Neural progenitor cell (in vitro differentiated cells): ENCODE results near the gene TCERG1L. TPM values are rescaled to one million over a fixed set of nuclear protein-coding genes. Genes with fewer than 3 reads are reported as not detected.

Experiments used
- DNase-seq: peaks from one replicate; pipeline ENCODE4 v3.0.0-alpha.2; 2016; ENCODE audit warnings: low spot score
- H2AFZ ChIP-seq: fragments of 200-600 bp; sonication (generic); replicated peaks from 2 replicates; pipeline ENCODE4 v1.6.1; 2016; ENCODE audit warnings: antibody characterized with exemption
- H3F3A ChIP-seq: fragments of 200-600 bp; sonication (generic); 2 replicates; pipeline ENCODE4 v1.6.1; 2016; ENCODE audit warnings: antibody characterized with exemption, low read depth
- H3K27ac ChIP-seq: fragments of 200-600 bp; sonication (generic); 2 replicates; pipeline ENCODE4 v1.5.1; 2016; ENCODE audit warnings: mild to moderate bottlenecking
- H3K27me3 ChIP-seq: fragments of 200-600 bp; sonication (generic); 2 replicates; pipeline ENCODE4 v1.6.1; 2016; ENCODE audit warnings: mild to moderate bottlenecking, moderate library complexity
- H3K36me3 ChIP-seq: fragments of 200-600 bp; sonication (generic); 2 replicates; pipeline ENCODE4 v1.5.1; 2016
- H3K4me1 ChIP-seq: fragments of 200-600 bp; sonication (generic); 2 replicates; pipeline ENCODE4 v1.6.1; 2016; ENCODE audit warnings: mixed run types
- H3K4me2 ChIP-seq: fragments of 200-600 bp; sonication (generic); 2 replicates; pipeline ENCODE4 v1.6.1; 2016
- H3K4me3 ChIP-seq: fragments of 200-600 bp; sonication (generic); 2 replicates; pipeline ENCODE4 v1.5.1; 2016
- H3K79me2 ChIP-seq: fragments of 200-600 bp; sonication (generic); 2 replicates; pipeline ENCODE4 v1.6.1; 2016; ENCODE audit warnings: low read depth
- H3K9ac ChIP-seq: fragments of 200-600 bp; sonication (generic); 2 replicates; pipeline ENCODE4 v1.6.1; 2016
- H3K9me3 ChIP-seq: fragments of 200-600 bp; sonication (generic); 2 replicates; pipeline ENCODE4 v1.5.1; 2016; ENCODE audit warnings: low read depth
- H4K20me1 ChIP-seq: fragments of 200-600 bp; sonication (generic); 2 replicates; pipeline ENCODE4 v1.6.1; 2016; ENCODE audit warnings: low read depth
- H3K27ac Mint-ChIP-seq: 3 replicates; pipeline ENCODE4 v1.8.0; 2021; ENCODE audit warnings: mixed read lengths
- H3K27me3 Mint-ChIP-seq: 2 replicates; pipeline ENCODE4 v1.8.0; 2022; ENCODE audit warnings: low read depth, mild to moderate bottlenecking, inconsistent platforms, moderate library complexity, mixed read lengths; ENCODE audit not compliant: insufficient read depth
- H3K36me3 Mint-ChIP-seq: 3 replicates; pipeline ENCODE4 v1.8.0; 2021; ENCODE audit warnings: mixed read lengths
- H3K4me1 Mint-ChIP-seq: 3 replicates; pipeline ENCODE4 v1.8.0; 2021; ENCODE audit warnings: mixed read lengths
- H3K4me3 Mint-ChIP-seq: 3 replicates; pipeline ENCODE4 v1.8.0; 2021; ENCODE audit warnings: mild to moderate bottlenecking, moderate library complexity, mixed read lengths
- H3K9me3 Mint-ChIP-seq: 3 replicates; pipeline ENCODE4 v1.8.0; 2020; ENCODE audit warnings: mixed read lengths
- CTCF ChIP-seq: fragments of 200-600 bp; sonication (generic); IDR thresholded peaks from 2 replicates; pipeline ENCODE4 v1.5.1; 2017; ENCODE audit warnings: antibody characterized with exemption, mild to moderate bottlenecking
- EZH2 ChIP-seq: fragments of 200-600 bp; sonication (generic); IDR thresholded peaks from 2 replicates; pipeline ENCODE4 v1.6.1; 2017; ENCODE audit warnings: antibody characterized with exemption, mild to moderate bottlenecking, moderate library complexity
- EZH2phosphoT487 ChIP-seq: fragments of 200-600 bp; sonication (generic); IDR thresholded peaks from 2 replicates; pipeline ENCODE4 v1.6.1; 2017; ENCODE audit warnings: antibody characterized with exemption
- total RNA-seq: library from RNA; depleted of rRNA; stranded (reverse); fragments of >200 nt; gene quantifications from 2 replicates; pipeline ENCODE4 v1.2.3, GENCODE V29; 2015; ENCODE audit warnings: low replicate concordance

Gene TCERG1L
- total RNA-seq, 1 donor from 2014 or later, result 1.8 TPM

- TF ChIP-seq CTCF (no peak), EZH2 (no peak), EZH2phosphoT487 (no peak)
- Histone ChIP-seq H3K27ac (no peak overlapping the region), H3F3A (no peaks in the 10 kb centered on the region), H3K4me3 (no peak overlapping the region), H4K20me1 (no peaks in the 10 kb centered on the region), H3K4me1 (peaks cover 23% of the 10 kb centered on the region), H3K79me2 (no peaks in the 10 kb centered on the region), H3K4me2 (no peak overlapping the region), H2AFZ (peak overlapping the region; percentile 50), H3K9ac (no peak overlapping the region), H3K9me3 (no peaks in the 10 kb centered on the region), H3K36me3 (no peaks in the 10 kb centered on the region), H3K27me3 (peaks cover 39% of the 10 kb centered on the region)
- Mint-ChIP-seq H3K27ac (peak overlapping the region; percentile 81), H3K4me1 (peaks cover 41% of the 10 kb centered on the region), H3K36me3 (no peaks in the 10 kb centered on the region), H3K27me3 (peaks cover 11% of the 10 kb centered on the region), H3K9me3 (no peaks in the 10 kb centered on the region), H3K4me3 (no peak overlapping the region)
- DNase-seq, result peak; percentile 22
These were observed 9.5 kb upstream of the TCERG1L start for GRCh38 chr10:131320860-131321604.

GRCh38 chr10:131318814-131319213 lies 7.3 kb upstream of the TCERG1L start:
- Mint-ChIP-seq H3K9me3 (no peaks in the 10 kb centered on the region), H3K4me1 (peaks cover 46% of the 10 kb centered on the region), H3K4me3 (no peak overlapping the region), H3K36me3 (no peaks in the 10 kb centered on the region), H3K27ac (no peak overlapping the region), H3K27me3 (peaks cover 25% of the 10 kb centered on the region)
- Histone ChIP-seq H3K79me2 (no peaks in the 10 kb centered on the region), H3F3A (no peaks in the 10 kb centered on the region), H3K27ac (no peak overlapping the region), H2AFZ (no peak overlapping the region), H3K4me2 (no peak overlapping the region), H4K20me1 (no peaks in the 10 kb centered on the region), H3K4me3 (no peak overlapping the region), H3K4me1 (peaks cover 19% of the 10 kb centered on the region), H3K9ac (no peak overlapping the region), H3K9me3 (no peaks in the 10 kb centered on the region), H3K36me3 (no peaks in the 10 kb centered on the region), H3K27me3 (peaks cover 26% of the 10 kb centered on the region)
- no peak for TF ChIP-seq EZH2phosphoT487
- no peak for TF ChIP-seq EZH2
- no peak for TF ChIP-seq CTCF
- DNase-seq, result no peak

- H3K36me3 ChIP-seq, result no peaks in the 10 kb centered on the region
- H3K9me3 ChIP-seq, result no peaks in the 10 kb centered on the region
- no peak overlapping the region for H3K9ac ChIP-seq
- Mint-ChIP-seq H3K27ac (no peak overlapping the region), H3K9me3 (no peaks in the 10 kb centered on the region), H3K36me3 (no peaks in the 10 kb centered on the region), H3K27me3 (peaks cover 26% of the 10 kb centered on the region), H3K4me1 (peaks cover 44% of the 10 kb centered on the region), H3K4me3 (no peak overlapping the region)
- TF ChIP-seq EZH2, result no peak
- no peak for TF ChIP-seq EZH2phosphoT487
- TF ChIP-seq CTCF, result no peak
- H3K27me3 ChIP-seq, result peaks cover 26% of the 10 kb centered on the region
- H3K4me1 ChIP-seq, result peaks cover 19% of the 10 kb centered on the region
- H3K79me2 ChIP-seq, result no peaks in the 10 kb centered on the region
- no peak overlapping the region for H3K4me3 ChIP-seq
- H2AFZ ChIP-seq, result no peak overlapping the region
- H3K27ac ChIP-seq, result no peak overlapping the region
- DNase-seq, result no peak
- H3F3A ChIP-seq, result no peaks in the 10 kb centered on the region
- H3K4me2 ChIP-seq, result no peak overlapping the region
- H4K20me1 ChIP-seq, result no peaks in the 10 kb centered on the region
These were observed 6.8 kb upstream of the TCERG1L start for GRCh38 chr10:131318291-131318690.
